ENCODE measurements around the gene NHS. TPM values are rescaled to one million over a fixed set of nuclear protein-coding genes. Genes with fewer than 3 reads are reported as not detected.

NHS gene
- total RNA-seq, 1 donor from 2014 or later: 2.5 TPM

GRCh38 chrX:17743913-17744312 lies 368.9 kb downstream of the NHS start:
- Histone ChIP-seq H3K27ac (no peak overlapping the region), H3K27me3 (no peaks in the 10 kb centered on the region), H3K36me3 (no peaks in the 10 kb centered on the region), H3K4me1 (no peaks in the 10 kb centered on the region), H3K4me3 (no peak overlapping the region), H3K9me3 (no peaks in the 10 kb centered on the region)
- intact Hi-C loops (cut with DNase I): no loop called here
- no peak for ATAC-seq
- no peak for DNase-seq
- no peak for TF ChIP-seq CTCF (IDR thresholded peaks at IDR 0.05)

GRCh38 chrX:17744896-17745523 lies 370.0 kb downstream of the NHS start:
- no peaks in the 10 kb centered on the region for H3K36me3 ChIP-seq
- H3K4me3 ChIP-seq: no peak overlapping the region
- H3K9me3 ChIP-seq: no peaks in the 10 kb centered on the region
- H3K27ac ChIP-seq: no peak overlapping the region
- H3K4me1 ChIP-seq: no peaks in the 10 kb centered on the region
- no peaks in the 10 kb centered on the region for H3K27me3 ChIP-seq
- peak; percentile 33 for TF ChIP-seq CTCF (IDR thresholded peaks at IDR 0.05)
- no peak for DNase-seq
- ATAC-seq: no peak
- intact Hi-C loops (cut with DNase I): no loop called here

- H3K4me3 ChIP-seq: no peak overlapping the region
- H3K9me3 ChIP-seq: no peaks in the 10 kb centered on the region
- no peaks in the 10 kb centered on the region for H3K27me3 ChIP-seq
- H3K36me3 ChIP-seq: no peaks in the 10 kb centered on the region
- no peak for DNase-seq
- H3K4me1 ChIP-seq: no peaks in the 10 kb centered on the region
- no peak overlapping the region for H3K27ac ChIP-seq
- intact Hi-C loops (cut with DNase I): no loop called here
- ATAC-seq: no peak
- no peak for TF ChIP-seq CTCF (IDR thresholded peaks at IDR 0.05)
Measured at GRCh38 chrX:17747692-17748091, 372.7 kb downstream of the NHS start.

- Histone ChIP-seq H3K27ac (no peak overlapping the region), H3K9me3 (no peaks in the 10 kb centered on the region), H3K36me3 (peaks cover 3% of the 10 kb centered on the region), H3K4me3 (no peak overlapping the region), H3K4me1 (no peaks in the 10 kb centered on the region), H3K27me3 (no peaks in the 10 kb centered on the region)
- DNase-seq (no peak), ATAC-seq (no peak)
- TF ChIP-seq CTCF (IDR thresholded peaks at IDR 0.05): no peak
- intact Hi-C loops (cut with DNase I): no loop called here
Measured at GRCh38 chrX:17748684-17749083, 373.7 kb downstream of the NHS start.

- intact Hi-C loops (cut with DNase I): no loop called here
- no peaks in the 10 kb centered on the region for H3K4me1 ChIP-seq
- H3K27me3 ChIP-seq: no peaks in the 10 kb centered on the region
- DNase-seq (no peak), ATAC-seq (no peak)
- peaks cover 6% of the 10 kb centered on the region for H3K36me3 ChIP-seq
- H3K4me3 ChIP-seq: no peak overlapping the region
- no peak for TF ChIP-seq CTCF (IDR thresholded peaks at IDR 0.05)
- H3K9me3 ChIP-seq: no peaks in the 10 kb centered on the region
- no peak overlapping the region for H3K27ac ChIP-seq
Measured at GRCh38 chrX:17750436-17750835, 375.4 kb downstream of the NHS start.

GRCh38 chrX:17758382-17758781 lies 383.4 kb downstream of the NHS start:
- Histone ChIP-seq H3K9me3 (no peaks in the 10 kb centered on the region), H3K27ac (no peak overlapping the region), H3K36me3 (peaks cover 6% of the 10 kb centered on the region), H3K4me1 (no peaks in the 10 kb centered on the region), H3K4me3 (no peak overlapping the region), H3K27me3 (no peaks in the 10 kb centered on the region)
- no peak for DNase-seq
- intact Hi-C loops (cut with DNase I): no loop called here
- TF ChIP-seq CTCF (IDR thresholded peaks at IDR 0.05): no peak
- no peak for ATAC-seq

All from upper lobe of right lung (tissue), 1 donor.